ENCODE data around the gene COBL. TPM values are rescaled to one million over a fixed set of nuclear protein-coding genes. Genes with fewer than 3 reads are reported as not detected.

COBL gene
- total RNA-seq, 1 experiment from 2014 or later = 1.2 TPM

DNA sequence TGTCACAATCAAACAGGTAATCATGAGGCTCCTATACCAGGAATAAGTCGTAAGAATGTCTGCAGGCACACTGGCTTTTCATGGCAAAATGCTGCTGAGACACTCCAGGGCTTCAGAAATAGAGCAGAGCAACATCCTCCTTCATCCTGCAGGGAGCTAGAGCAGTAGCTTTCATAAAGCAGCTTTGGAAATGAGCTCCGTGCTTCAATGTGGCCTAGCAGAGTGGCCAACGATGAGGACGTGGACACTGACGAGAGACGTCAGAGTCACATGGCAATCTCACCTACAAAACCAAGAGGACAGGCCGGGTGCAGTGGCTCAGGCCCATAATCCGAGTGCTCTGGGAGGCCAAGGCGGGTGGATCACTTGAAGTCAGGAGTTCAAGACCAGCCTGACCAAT lies 9.8 kb downstream of the COBL start:
- no peak for DNase-seq (ENCODE audit: low read depth)

DNA sequence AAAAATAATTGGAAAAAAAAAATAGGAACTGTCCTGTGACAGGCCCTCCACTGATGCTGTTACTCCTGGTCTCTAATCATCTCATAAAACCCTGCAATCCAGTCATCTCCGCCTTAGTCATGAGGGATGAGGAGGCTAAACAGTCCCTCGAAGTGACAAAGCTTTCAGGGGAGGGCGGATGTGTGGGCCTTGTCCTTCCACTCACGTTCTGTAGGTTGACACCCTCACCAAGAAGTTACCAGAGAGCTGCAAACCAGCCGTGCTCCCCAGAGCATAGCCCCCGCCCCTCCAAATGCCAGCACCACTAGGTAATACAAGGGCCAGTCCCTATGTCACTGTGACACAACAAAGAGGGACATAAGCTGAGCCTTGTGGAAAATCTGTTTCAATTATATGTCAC lies 11.9 kb downstream of the COBL start:
- peak; percentile 42 for DNase-seq (ENCODE audit: low read depth)

DNA sequence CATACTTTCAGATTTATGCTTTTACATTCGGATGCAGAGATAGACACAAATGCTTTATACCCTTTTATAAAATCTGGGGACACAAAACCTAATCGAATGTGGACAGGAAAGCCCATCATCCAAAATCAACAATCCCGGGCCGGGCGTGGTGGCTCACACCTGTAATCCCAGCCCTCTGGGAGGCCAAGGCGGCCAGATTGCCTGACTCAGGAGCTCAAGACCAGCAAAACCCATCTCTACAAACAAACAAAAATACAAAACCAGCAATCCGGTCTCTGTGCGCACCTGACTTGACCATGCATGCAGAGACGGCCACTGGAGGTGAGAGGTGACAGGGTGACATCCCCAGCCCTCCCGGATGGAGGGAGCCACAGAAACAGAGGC lies 13.5 kb downstream of the COBL start:
- no peak for DNase-seq (ENCODE audit: low read depth)

GRCh38 chr7:51301806-51302205 lies 14.8 kb downstream of the COBL start:
- DNase-seq (ENCODE audit: low read depth) = no peak

DNA sequence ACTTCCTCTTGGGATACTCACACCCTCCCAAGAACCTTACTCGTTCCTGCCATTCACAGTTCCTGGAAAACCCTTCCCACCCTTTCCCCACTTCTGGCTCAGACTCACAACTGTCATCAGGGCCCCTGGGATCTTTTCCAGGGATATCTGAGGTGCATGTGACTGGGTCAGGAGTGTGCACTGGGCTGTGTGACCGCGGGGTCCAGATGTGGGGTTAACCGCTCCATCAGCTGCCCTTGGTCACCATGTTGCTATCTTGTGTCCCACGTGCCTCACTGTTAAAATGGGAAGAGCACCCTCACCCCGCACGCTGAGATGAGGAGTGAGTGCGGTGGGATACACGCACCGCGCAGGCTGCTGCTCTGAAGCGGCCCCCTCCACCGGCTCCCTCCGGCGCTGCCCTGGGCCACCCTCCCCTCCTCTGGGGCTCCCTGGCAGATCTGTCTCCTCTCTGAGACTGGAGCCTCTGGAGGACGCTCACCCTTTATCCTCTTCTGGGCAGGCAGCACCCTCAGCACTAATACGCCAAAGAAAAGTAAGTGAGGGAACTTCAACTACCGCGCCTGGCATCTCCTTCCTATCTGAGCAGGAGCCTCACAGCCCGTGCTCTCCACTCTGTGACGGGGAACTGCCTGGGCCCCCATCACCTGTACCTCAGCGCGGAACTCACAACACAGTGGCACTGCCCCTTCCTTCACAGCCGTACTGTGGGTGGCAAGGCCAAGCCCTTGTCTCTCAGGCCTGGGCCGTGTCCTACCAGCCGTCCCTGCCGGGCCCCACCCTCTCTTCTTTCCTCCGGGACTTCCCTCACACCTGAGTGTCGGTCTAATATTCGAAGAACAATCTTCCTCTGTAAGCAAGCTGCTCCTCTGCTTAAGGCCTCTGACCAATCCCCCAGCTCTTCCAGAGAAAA lies 15.6 kb downstream of the COBL start:
- no peak for DNase-seq (ENCODE audit: low read depth)

- no peak for DNase-seq (ENCODE audit: low read depth)
These were observed 17.0 kb downstream of the COBL start for GRCh38 chr7:51299391-51300133.

DNA sequence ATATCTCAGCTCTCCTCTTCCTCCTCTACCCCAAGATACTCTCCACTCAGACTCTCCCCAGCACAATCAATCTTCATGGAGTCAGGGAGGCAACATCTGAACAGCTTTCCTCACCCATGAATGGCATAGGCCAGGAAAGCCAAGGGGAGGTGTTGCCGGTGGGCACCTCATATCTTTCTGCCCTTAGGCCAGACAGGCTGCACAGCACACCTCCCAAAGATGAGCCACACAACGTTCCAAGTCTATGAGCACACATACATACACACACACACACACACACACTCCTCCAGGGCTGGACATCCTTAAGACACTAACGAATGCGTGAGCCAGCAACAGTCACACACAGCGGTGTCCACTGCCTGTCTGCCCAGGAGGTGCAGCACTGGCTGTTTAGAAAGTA lies 17.7 kb downstream of the COBL start:
- no peak for DNase-seq (ENCODE audit: low read depth)

DNA sequence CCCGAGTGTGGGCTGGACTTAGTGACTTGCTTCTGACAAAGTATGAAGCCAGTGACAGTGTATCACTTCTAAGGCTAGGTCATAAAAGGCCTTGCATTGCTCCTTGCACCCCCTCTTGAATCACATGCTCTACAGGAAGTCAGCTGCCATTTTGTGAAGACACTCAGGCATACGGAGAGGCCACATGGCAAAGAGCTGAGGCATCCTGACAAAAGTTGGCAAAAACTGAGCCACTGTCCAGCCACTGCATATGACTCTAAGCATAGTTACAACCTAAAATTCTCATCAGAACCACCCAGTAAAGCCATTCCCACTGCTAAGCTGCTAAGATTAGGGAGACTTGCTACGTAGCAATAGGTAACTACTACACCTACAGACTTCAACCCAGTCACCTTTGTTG lies 18.6 kb downstream of the COBL start:
- DNase-seq (ENCODE audit: low read depth) = no peak

DNA sequence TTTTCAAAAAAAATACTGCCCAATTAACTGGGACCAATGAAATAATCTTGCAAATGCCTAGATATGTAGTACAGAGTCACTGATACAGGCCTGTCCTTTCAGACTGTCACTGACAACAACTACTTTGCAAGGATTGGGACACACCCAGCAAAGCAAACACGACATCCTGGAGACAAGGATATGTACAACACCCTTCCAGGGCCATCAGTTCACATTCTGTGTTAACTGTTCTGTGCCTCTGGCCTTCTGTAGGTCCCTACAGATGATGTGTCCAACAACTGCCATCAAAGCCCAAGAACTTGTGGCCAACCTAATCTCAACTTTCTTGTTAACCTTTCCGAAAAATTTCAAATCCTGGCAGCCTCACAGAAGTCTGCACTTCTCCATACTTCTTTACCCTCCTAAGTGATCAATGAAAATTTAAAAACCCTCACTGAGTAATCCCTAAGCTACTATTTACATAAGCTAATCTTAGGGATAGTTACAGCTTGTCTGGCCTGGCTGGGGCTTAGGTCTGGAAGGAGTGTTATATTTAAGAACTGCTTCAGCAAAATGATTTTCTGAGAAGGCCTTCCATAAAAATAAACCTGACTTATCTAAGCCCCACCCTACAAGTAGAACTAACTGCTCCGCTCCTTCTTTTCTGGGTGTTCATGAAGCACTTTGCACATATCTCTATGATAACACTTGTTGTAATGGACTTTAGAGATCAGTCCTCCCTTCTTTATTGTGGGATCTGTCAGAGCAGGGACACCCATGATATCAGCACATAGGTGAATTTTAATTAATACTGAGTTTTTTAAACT lies 21.0 kb downstream of the COBL start:
- DNase-seq (ENCODE audit: low read depth) = no peak

DNA sequence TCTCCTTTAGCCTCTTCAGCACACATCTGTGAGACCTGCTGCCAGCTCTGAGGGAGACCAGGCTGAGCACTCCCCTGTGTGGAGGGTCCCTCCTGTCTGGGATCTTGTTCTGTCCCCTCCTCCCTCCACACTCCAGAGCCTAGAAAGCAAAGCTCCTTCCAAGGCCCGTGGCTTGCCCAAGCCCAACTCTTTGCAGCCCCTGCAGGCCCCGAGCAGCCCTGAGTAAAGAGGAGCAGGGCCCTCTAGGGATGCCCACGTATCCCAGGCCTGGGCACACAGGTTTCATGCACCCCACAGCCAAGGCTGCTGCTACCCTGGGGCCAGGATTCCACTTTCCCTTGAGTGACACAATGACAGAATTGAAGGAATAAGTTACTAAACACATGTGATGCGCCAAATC lies 24.0 kb downstream of the COBL start:
- DNase-seq (ENCODE audit: low read depth) = no peak

DNA sequence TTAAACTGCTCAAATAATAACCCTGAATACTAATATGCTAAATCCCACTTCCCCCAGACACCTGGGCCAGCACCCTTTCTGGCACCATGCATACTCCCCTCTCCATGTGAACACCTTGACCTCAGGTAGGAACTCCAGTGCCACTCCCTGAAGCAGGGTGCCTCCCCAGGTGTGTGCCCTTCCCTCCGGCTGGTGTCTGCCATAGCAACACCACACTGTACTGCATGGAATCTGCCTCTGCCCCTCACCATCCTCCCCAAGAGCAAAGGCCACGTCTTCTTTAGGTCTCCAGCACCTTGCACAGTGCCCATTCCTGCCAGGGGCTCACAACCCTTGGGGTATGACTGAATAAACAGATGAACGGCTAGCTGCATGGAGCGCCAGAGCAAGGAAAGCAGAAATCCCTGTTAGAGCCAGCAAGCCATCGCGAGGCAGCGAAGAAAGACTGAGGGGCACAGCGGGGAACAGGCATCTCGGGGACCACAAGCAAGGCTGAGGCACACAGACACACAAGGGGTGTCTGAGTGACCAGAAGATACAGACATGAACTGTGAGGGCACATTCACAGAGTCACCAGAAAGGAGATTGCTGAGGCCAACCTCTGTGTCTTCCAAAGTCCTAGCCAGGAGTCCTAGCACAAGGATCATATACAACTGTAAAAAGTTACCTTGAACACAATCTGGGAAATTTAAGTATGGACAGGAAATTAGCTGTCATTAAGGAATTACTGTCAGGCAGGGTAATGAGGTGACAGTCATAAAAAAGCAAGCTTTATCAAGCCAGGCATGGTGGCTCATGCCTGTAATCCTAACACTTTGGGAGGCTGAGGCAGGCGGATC lies 25.7 kb downstream of the COBL start:
- no peak for DNase-seq (ENCODE audit: low read depth)

GRCh38 chr7:51290304-51290637 lies 26.3 kb downstream of the COBL start:
- no peak for DNase-seq (ENCODE audit: low read depth)

DNA sequence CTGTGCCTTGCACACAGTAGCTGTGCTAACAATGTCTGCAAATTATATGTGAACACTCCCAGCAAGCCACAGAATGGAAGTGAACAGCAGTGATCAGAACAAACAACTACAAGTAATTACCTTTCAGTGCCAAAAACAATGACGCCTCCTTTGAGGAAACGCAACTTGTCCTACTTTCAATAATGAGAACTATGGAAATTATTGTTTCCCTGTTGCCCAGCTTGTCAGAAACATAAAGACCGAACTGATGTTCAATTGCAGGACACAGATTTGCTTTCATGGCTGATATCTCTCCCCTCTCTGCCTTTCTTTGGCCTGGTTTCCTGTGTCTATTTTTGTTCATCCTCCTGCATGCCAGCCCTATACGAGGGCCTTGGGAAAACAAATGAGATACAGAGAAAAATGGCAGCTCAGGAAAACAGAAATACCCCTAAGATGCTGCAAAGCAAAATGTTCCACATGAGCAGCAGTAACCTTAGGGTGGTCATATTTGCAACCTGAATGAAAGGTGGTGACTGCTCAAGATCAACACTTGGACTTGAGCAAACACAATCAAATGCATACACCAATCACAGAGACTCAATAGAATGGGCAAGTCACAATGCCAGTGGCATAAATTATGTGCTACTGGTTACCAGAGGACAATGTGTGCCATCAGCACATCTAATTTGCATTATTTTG lies 26.8 kb downstream of the COBL start:
- no peak for DNase-seq (ENCODE audit: low read depth)

- no peak for DNase-seq (ENCODE audit: low read depth)
These were observed 27.6 kb downstream of the COBL start for GRCh38 chr7:51288896-51289622.

GRCh38 chr7:51286401-51286800 lies 30.2 kb downstream of the COBL start:
- no peak for DNase-seq (ENCODE audit: low read depth)

DNA sequence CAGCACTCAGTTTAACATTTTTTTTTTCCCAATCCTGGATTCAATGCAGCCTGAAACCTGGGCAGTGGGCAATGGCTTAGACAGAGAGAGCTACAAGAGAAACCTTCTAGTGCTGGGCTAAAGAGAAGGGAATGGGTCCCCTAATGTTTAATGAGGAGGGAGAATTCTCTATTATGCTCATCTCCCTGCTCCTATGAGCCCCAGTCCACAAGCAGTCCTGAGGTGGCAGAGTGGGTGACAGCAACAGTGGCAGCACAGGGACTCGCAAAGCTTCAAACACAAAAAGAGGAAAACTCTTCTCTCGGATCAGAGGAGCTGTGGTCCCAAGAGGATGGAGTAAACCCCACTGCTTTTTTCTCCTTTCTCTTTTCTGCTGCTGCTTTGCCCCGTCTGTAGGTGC lies 36.5 kb downstream of the COBL start:
- no peak for DNase-seq (ENCODE audit: low read depth)

- DNase-seq (ENCODE audit: low read depth) = no peak
These were observed 37.1 kb downstream of the COBL start for GRCh38 chr7:51279391-51280023.

GRCh38 chr7:51278797-51279196 lies 37.8 kb downstream of the COBL start:
- DNase-seq (ENCODE audit: low read depth) = no peak

DNA sequence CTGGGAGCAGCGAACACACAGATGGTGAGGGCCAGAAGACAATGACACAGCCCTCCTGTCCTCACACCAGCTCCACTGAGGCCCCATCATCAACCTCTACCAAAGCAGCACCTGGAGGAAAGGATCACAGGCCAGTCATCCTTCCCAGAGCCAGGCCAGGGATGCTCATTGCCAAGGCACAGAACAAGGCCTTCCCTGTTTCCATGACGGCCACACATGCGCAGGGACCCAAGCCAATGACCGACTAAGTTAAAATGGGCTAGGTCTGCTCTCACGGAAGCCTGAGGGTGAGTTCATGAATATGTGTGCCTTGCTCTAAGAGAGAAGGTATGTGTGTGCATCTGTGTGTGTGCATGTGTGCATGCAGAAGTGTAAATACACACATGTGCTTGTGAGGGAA lies 39.6 kb downstream of the COBL start:
- no peak for DNase-seq (ENCODE audit: low read depth)
